Testis (tissue), 2 donors: ENCODE measurements around the gene PHLPP1.

Source experiments
- POLR2A ChIP-seq: fragments of 450-650 bp; IDR thresholded peaks from one replicate; pipeline ENCODE4 v1.6.1; 2017; ENCODE audit warnings: antibody characterized with exemption, mild to moderate bottlenecking, moderate library complexity
- TF ChIP-seq, protein P1 (sequence below), 3 experiments: fragments of 450-650 bp in 2 of 3; fragments of 200-600 bp in 1 of 3; sonication (generic) in 1 of 3; IDR thresholded peaks; one replicate each; pipeline ENCODE4 v1.5.1; 2016 to 2019; ENCODE audit warnings: antibody characterized with exemption in 3 of 3, mild to moderate bottlenecking in 2 of 3, moderate library complexity in 1 of 3

DNA sequence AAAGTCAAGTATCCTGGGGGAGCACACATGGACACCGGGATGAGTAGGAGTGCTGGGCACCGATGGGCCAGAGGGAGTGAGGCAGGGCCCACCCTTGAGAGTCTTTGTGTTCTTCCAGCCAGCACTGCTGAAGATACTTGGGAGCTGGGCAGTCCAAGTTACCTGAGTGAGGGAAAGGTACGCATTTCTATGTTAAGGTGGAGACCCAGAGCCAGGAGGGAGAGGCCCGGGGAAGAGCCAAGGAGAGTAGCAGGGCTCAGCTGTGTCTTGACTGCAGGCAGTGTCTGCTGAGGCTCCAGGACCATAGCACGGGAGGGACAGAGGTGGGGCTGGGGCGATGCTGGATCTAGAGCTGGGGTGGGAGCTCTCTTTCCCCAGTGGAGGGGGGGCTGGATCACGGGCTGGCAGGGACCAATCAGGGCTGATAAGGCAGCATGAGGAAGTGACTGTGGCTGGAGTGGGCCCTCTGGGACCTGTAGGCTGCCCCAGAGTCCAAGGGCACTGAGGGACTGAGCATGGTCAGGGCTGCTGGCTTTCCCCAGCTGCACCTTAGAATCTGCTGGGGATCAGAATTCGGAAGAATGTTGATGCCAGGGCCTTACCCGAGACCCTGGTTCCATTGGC lies 289.2 kb downstream of the PHLPP1 start:
- TF ChIP-seq, protein P1, sequence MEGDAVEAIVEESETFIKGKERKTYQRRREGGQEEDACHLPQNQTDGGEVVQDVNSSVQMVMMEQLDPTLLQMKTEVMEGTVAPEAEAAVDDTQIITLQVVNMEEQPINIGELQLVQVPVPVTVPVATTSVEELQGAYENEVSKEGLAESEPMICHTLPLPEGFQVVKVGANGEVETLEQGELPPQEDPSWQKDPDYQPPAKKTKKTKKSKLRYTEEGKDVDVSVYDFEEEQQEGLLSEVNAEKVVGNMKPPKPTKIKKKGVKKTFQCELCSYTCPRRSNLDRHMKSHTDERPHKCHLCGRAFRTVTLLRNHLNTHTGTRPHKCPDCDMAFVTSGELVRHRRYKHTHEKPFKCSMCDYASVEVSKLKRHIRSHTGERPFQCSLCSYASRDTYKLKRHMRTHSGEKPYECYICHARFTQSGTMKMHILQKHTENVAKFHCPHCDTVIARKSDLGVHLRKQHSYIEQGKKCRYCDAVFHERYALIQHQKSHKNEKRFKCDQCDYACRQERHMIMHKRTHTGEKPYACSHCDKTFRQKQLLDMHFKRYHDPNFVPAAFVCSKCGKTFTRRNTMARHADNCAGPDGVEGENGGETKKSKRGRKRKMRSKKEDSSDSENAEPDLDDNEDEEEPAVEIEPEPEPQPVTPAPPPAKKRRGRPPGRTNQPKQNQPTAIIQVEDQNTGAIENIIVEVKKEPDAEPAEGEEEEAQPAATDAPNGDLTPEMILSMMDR (IDR thresholded peaks at IDR 0.05) = no peak
- no peak for TF ChIP-seq POLR2A
